Gastroesophageal sphincter (tissue), 4 donors: ENCODE data around the gene PDE2A. TPM values are rescaled to one million over a fixed set of nuclear protein-coding genes. Genes with fewer than 3 reads are reported as not detected.

Experiments
- ATAC-seq: fragments of 150-250 bp; one replicate; pipeline ENCODE4 v1.9.1; 2016; ENCODE audit warnings: mild to moderate bottlenecking, moderate library complexity
- H3K27ac ChIP-seq, 4 donors: fragments of 200-600 bp; sonication (generic) in 3 of 4; 1 replicate in 3 of 4; 2 replicates in 1 of 4; pipeline ENCODE4 v1.5.1; 2016 to 2019
- H3K27me3 ChIP-seq: fragments of 200-600 bp; sonication (generic); one replicate; pipeline ENCODE4 v1.5.1; 2019
- H3K36me3 ChIP-seq, 2 donors: fragments of 200-600 bp; sonication (generic); one replicate each; pipeline ENCODE4 v1.5.1; 2019; ENCODE audit warnings: control low read depth in 1 of 2
- H3K4me1 ChIP-seq, 3 donors: fragments of 200-600 bp; sonication (generic); 1 replicate in 2 of 3; 2 replicates in 1 of 3; pipeline ENCODE4 v1.5.1; 2016 to 2019; ENCODE audit warnings: control low read depth in 2 of 3
- H3K4me3 ChIP-seq, 2 donors: fragments of 200-600 bp; sonication (generic); one replicate each; pipeline ENCODE4 v1.5.1; 2019; ENCODE audit warnings: mild to moderate bottlenecking in 1 of 2, moderate library complexity in 1 of 2
- H3K9me3 ChIP-seq, 3 donors: fragments of 200-600 bp; sonication (generic); one replicate each; pipeline ENCODE4 v1.5.1; 2017 to 2019; ENCODE audit warnings: control low read depth in 2 of 3
- CTCF ChIP-seq, 4 experiments: fragments of 200-600 bp in 2 of 4; fragments of 450-650 bp in 2 of 4; sonication (generic) in 1 of 4; IDR thresholded peaks; one replicate each; pipeline ENCODE4 v1.5.1; 2017 to 2019; ENCODE audit warnings: antibody characterized with exemption in 4 of 4, mild to moderate bottlenecking in 2 of 4, moderate library complexity in 2 of 4
- EP300 ChIP-seq: sonication (generic); formaldehyde crosslinking; IDR thresholded peaks from one replicate; pipeline ENCODE4 v1.6.1; 2017; ENCODE audit warnings: antibody characterized with exemption, mild to moderate bottlenecking
- POLR2A ChIP-seq, 2 donors: fragments of 450-650 bp; IDR thresholded peaks; one replicate each; pipeline ENCODE4 v1.6.1; 2017; ENCODE audit warnings: antibody characterized with exemption in 2 of 2, mild to moderate bottlenecking in 2 of 2, moderate library complexity in 1 of 2
- POLR2AphosphoS5 ChIP-seq: sonication (generic); formaldehyde crosslinking; IDR thresholded peaks from one replicate; pipeline ENCODE4 v1.6.1; 2017; ENCODE audit warnings: antibody characterized with exemption
- WGBS, 2 donors: methylation state at CpG; one replicate each; pipeline ENCODE4 v1.1.5; 2018; ENCODE audit warnings: low coverage in 1 of 2; 5-methylcytosine and 5-hydroxymethylcytosine counted together
- total RNA-seq, 4 donors: library from RNA; depleted of rRNA; stranded (reverse); fragments of >200 nt; gene quantifications; one replicate each; pipeline ENCODE4 v1.1.0, GENCODE V29; 2016

PDE2A gene
- total RNA-seq, 4 donors from 2014 or later, result 31.6 to 54.2 (median 35.4) TPM

DNA sequence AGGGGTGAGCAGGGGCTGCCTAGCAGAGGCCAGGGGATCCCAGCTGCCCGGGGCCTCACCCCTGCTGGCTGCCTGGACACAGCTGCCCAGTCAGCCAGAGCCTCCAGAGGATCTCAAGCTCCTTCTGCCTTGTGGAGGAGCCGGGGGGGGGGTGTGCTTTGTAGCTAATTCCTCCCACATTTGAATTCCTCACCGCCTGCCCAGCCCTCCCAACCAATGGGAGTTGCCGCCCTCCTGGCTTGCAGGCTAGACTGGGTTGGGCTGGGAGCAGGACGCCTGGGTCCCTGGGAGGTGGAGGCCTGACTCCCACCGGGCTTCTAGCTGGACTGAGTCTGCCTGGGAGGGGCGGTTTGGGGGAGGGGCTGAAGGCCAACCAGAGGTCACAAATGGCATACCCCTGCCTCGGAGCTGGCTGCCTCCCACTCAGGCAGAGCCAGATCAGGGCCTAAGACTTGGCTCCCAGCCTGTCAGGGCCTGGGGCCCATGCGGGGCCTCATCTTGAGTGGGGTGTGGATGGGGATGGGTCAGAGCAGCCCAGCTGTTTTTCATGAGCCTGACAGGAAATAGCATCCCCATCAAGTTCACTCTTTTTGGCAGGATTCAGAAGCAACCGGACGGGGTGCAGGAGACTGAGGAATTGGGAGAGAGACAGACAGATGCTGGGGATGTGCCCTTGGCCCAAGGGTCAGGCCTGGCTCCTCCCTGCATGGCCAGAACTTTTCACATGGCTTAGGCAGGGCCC is 29.2 kb upstream of the PDE2A start:
- H3K9me3 ChIP-seq, result no peaks in the 10 kb centered on the region
- H3K36me3 ChIP-seq, result peaks cover 0 to 97% of the 10 kb centered on the region in 2 donors
- no peaks in the 10 kb centered on the region for H3K27me3 ChIP-seq
- ATAC-seq, result peak; percentile 77
- peak overlapping the region in 3 of 4 donors; percentile 60 to 68 (median 64) for H3K27ac ChIP-seq
- H3K4me3 ChIP-seq, result peak overlapping the region in 1 of 2 donors; percentile 28
- TF ChIP-seq EP300, result no peak
- no peak for TF ChIP-seq CTCF (IDR thresholded peaks at IDR 0.05)
- TF ChIP-seq POLR2A (IDR thresholded peaks at IDR 0.05), result no peak
- no peak for TF ChIP-seq POLR2AphosphoS5
- 33% methylated on average over 1 of the region's 11 CpGs for WGBS, 2 donors
- peaks cover 0 to 49% (median 17%) of the 10 kb centered on the region in 3 donors for H3K4me1 ChIP-seq

DNA sequence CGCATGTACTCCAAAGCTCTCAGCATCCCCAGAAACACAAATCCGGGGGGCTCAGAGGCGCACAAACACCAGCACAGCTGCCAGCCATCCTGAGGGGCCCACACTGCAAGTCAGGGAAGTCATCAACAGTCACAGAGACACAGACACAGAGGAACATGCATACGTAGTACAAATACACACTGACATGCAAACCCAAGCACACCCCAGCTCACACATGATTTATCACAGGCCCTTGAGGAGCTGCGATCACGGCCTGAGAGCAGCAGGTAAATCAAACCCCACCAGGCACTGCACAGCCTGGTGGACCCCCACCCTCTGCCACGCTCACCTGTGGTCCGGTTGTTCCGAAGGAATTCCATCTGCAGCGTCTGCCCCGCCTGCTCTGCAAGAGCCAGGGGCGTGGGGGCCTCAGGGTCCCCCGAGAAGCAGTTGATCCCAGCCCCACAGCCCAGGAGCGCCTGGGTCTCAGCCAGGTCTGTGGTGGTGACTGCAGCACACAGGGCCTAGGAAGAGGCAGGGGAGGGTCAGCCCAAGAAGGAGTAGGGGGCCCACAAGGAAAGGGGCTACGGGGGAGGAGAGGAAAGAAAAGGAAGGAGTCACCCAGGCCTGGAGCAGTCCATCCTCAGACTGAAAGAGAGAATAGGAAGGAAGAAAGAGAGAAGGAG is 28.5 kb upstream of the PDE2A start:
- peaks cover 0 to 49% (median 17%) of the 10 kb centered on the region in 3 donors for H3K4me1 ChIP-seq
- WGBS, 2 donors, result 62% methylated on average over 4 of the region's 15 CpGs; no CpG with 5 or more reads in 1 of the 2 donors
- no peak for TF ChIP-seq POLR2A (IDR thresholded peaks at IDR 0.05)
- no peak for TF ChIP-seq POLR2AphosphoS5
- TF ChIP-seq EP300, result no peak
- TF ChIP-seq CTCF (IDR thresholded peaks at IDR 0.05), result no peak
- no peak for ATAC-seq
- H3K9me3 ChIP-seq, result no peaks in the 10 kb centered on the region
- no peaks in the 10 kb centered on the region for H3K27me3 ChIP-seq
- H3K4me3 ChIP-seq, result peak overlapping the region in 1 of 2 donors; percentile 28
- peak overlapping the region in 3 of 4 donors; percentile 60 to 68 (median 64) for H3K27ac ChIP-seq
- H3K36me3 ChIP-seq, result peaks cover 0 to 97% of the 10 kb centered on the region in 2 donors

GRCh38 chr11:72702096-72702495 is 27.9 kb upstream of the PDE2A start:
- Histone ChIP-seq H3K27ac (peak overlapping the region in 2 of 4 donors; percentile 64 to 68), H3K4me3 (peak overlapping the region in 1 of 2 donors; percentile 28), H3K36me3 (peaks cover 0 to 97% of the 10 kb centered on the region in 2 donors)

GRCh38 chr11:72701466-72701865 is 27.2 kb upstream of the PDE2A start:
- Histone ChIP-seq H3K36me3 (peaks cover 0 to 97% of the 10 kb centered on the region in 2 donors), H3K4me1 (peaks cover 0 to 49% (median 17%) of the 10 kb centered on the region in 3 donors), H3K4me3 (no peak overlapping the region), H3K27me3 (no peaks in the 10 kb centered on the region), H3K9me3 (no peaks in the 10 kb centered on the region), H3K27ac (no peak overlapping the region)
- WGBS, 2 donors, result 82% methylated on average over 4 of the region's 10 CpGs; no CpG with 5 or more reads in 1 of the 2 donors
- ATAC-seq, result no peak
- TF ChIP-seq EP300 (no peak), POLR2AphosphoS5 (no peak), POLR2A (IDR thresholded peaks at IDR 0.05) (no peak), CTCF (IDR thresholded peaks at IDR 0.05) (no peak)

More at GRCh38 chr11:72702096-72702495, 27.9 kb upstream of the PDE2A start:
- ATAC-seq, result no peak
- no peak for TF ChIP-seq POLR2AphosphoS5
- no peak for TF ChIP-seq EP300
- no peak for TF ChIP-seq POLR2A (IDR thresholded peaks at IDR 0.05)
- no peak for TF ChIP-seq CTCF (IDR thresholded peaks at IDR 0.05)
- Histone ChIP-seq H3K27me3 (no peaks in the 10 kb centered on the region), H3K9me3 (no peaks in the 10 kb centered on the region), H3K4me1 (peaks cover 0 to 49% (median 17%) of the 10 kb centered on the region in 3 donors)
- no CpG with 5 or more reads among the region's 7 CpGs for WGBS, 2 donors
